ENCODE measurements around the gene TRPM5. TPM values are rescaled to one million over a fixed set of nuclear protein-coding genes. Genes with fewer than 3 reads are reported as not detected.

Gene TRPM5
- total and polyA plus RNA-seq, 4 donors: 0.05 TPM; not detected in 3

DNA sequence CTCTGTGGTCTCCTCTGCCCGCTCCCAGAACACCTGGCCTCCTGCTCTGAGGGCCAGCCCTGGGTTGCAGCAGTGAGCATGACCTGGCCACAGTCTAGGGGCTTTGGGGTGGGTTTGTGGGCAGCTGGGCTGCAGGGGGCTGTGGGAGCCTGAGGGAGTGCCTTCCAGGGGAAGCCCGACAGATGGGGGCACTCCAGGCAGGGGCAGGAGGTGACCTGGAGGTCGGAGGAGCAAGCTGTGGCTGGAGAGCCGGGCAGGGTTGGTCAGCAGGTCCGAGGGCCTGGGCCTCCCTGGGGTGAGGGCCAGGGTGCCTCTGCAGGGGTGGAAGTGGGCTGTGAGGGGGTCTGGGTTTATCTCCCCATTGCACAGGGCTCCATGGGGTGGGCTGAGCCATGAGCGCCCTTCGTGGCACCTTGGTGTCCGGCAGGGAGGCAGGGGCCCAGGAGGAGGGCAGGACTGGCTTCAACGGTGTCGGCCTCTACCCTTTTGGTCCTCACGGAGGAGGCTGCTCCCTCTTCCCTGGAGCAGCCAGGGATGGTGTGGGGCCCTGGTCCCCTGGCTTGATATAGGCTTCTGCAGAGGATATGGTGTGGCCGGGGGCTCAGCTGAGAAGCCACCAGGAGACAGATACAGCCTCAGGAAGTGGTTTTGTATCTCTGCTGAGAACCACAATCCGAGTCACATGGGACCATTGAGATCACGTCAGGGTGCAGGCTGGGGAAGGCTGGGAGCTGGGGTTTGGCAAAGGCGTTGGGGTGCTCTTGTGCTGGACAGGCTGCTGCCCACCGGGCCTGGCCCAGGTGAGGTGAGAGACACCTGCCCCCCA is 22.8 kb upstream of the TRPM5 start (continued):
- TF ChIP-seq, protein P1, sequence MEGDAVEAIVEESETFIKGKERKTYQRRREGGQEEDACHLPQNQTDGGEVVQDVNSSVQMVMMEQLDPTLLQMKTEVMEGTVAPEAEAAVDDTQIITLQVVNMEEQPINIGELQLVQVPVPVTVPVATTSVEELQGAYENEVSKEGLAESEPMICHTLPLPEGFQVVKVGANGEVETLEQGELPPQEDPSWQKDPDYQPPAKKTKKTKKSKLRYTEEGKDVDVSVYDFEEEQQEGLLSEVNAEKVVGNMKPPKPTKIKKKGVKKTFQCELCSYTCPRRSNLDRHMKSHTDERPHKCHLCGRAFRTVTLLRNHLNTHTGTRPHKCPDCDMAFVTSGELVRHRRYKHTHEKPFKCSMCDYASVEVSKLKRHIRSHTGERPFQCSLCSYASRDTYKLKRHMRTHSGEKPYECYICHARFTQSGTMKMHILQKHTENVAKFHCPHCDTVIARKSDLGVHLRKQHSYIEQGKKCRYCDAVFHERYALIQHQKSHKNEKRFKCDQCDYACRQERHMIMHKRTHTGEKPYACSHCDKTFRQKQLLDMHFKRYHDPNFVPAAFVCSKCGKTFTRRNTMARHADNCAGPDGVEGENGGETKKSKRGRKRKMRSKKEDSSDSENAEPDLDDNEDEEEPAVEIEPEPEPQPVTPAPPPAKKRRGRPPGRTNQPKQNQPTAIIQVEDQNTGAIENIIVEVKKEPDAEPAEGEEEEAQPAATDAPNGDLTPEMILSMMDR (IDR thresholded peaks at IDR 0.05; ENCODE audit: low read depth, low read length, missing input control): no peak
- TF ChIP-seq NR2F2 (IDR thresholded peaks at IDR 0.05) (no peak), HNF4A (conservative IDR thresholded peaks at IDR 0.05) (no peak)

DNA sequence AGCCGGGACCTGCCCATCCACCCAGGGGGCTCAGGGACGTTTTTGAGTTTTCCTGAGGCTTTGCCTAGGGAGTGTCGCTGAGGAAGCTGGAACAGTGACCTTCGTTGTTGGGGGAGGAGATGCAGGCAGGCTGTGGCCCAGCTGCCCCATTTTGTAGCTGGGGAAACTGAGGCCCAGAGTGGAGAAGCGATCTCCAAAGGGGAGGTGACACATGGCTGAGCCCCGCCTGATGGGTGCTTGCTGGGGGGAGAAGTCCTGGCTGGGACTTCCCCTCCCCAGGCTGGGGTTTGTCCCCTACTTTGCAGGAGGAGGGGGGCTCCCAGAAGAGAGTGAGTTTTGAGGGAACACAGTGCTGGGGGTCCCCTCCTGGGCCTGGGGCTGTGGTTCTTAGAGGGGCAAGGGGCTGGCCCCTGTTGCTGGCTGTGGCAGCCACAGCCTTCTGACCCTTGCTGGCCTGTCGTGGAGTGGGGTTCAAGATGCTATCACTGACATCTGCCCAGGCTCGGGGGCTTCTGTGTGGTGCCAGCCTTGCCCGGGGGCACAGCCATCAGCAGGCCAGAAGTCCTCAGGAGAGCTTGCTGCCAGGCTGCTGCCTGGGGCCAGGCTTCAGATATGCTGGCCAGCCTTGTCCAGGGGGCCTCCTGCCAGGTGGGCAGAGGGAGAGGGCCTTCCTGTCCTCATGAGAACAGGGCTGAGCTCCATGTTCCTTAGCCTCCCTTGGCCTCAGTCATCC is 21.9 kb upstream of the TRPM5 start:
- Histone ChIP-seq H3K27me3 (ENCODE audit: control insufficient read depth in 4 of 4, insufficient read depth in 4 of 4, low read length in 3 of 4) (no peaks in the 10 kb centered on the region), H3K9me3 (ENCODE audit: control insufficient read depth in 4 of 4, low read length in 3 of 4) (no peaks in the 10 kb centered on the region), H3K9ac (ENCODE audit: low read depth in 1 of 2, low read length in 2 of 2) (no peak overlapping the region), H3K27ac (ENCODE audit: low read depth in 1 of 2, low read length in 2 of 2) (no peak overlapping the region), H3K4me3 (ENCODE audit: low read depth in 1 of 3, low read length in 3 of 3) (no peak overlapping the region), H3K36me3 (ENCODE audit: control insufficient read depth in 4 of 4, insufficient read depth in 3 of 4, low read depth in 1 of 4, low read length in 3 of 4) (no peaks in the 10 kb centered on the region), H3K4me1 (ENCODE audit: control insufficient read depth in 4 of 4, insufficient read depth in 4 of 4, low read length in 3 of 4) (no peaks in the 10 kb centered on the region)
- TF ChIP-seq GABPA (IDR thresholded peaks at IDR 0.05 in 1 of 2, conservative IDR thresholded peaks at IDR 0.05 in 1 of 2): no peak
- TF ChIP-seq, protein P2, sequence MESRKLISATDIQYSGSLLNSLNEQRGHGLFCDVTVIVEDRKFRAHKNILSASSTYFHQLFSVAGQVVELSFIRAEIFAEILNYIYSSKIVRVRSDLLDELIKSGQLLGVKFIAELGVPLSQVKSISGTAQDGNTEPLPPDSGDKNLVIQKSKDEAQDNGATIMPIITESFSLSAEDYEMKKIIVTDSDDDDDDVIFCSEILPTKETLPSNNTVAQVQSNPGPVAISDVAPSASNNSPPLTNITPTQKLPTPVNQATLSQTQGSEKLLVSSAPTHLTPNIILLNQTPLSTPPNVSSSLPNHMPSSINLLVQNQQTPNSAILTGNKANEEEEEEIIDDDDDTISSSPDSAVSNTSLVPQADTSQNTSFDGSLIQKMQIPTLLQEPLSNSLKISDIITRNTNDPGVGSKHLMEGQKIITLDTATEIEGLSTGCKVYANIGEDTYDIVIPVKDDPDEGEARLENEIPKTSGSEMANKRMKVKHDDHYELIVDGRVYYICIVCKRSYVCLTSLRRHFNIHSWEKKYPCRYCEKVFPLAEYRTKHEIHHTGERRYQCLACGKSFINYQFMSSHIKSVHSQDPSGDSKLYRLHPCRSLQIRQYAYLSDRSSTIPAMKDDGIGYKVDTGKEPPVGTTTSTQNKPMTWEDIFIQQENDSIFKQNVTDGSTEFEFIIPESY (IDR thresholded peaks at IDR 0.05): no peak
- TF ChIP-seq, protein P3, sequence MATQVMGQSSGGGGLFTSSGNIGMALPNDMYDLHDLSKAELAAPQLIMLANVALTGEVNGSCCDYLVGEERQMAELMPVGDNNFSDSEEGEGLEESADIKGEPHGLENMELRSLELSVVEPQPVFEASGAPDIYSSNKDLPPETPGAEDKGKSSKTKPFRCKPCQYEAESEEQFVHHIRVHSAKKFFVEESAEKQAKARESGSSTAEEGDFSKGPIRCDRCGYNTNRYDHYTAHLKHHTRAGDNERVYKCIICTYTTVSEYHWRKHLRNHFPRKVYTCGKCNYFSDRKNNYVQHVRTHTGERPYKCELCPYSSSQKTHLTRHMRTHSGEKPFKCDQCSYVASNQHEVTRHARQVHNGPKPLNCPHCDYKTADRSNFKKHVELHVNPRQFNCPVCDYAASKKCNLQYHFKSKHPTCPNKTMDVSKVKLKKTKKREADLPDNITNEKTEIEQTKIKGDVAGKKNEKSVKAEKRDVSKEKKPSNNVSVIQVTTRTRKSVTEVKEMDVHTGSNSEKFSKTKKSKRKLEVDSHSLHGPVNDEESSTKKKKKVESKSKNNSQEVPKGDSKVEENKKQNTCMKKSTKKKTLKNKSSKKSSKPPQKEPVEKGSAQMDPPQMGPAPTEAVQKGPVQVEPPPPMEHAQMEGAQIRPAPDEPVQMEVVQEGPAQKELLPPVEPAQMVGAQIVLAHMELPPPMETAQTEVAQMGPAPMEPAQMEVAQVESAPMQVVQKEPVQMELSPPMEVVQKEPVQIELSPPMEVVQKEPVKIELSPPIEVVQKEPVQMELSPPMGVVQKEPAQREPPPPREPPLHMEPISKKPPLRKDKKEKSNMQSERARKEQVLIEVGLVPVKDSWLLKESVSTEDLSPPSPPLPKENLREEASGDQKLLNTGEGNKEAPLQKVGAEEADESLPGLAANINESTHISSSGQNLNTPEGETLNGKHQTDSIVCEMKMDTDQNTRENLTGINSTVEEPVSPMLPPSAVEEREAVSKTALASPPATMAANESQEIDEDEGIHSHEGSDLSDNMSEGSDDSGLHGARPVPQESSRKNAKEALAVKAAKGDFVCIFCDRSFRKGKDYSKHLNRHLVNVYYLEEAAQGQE (IDR thresholded peaks at IDR 0.05): no peak
- 82% methylated on average over 9 of the region's 9 CpGs for WGBS
- DNase-seq (ENCODE audit: low spot score): no peak

DNA sequence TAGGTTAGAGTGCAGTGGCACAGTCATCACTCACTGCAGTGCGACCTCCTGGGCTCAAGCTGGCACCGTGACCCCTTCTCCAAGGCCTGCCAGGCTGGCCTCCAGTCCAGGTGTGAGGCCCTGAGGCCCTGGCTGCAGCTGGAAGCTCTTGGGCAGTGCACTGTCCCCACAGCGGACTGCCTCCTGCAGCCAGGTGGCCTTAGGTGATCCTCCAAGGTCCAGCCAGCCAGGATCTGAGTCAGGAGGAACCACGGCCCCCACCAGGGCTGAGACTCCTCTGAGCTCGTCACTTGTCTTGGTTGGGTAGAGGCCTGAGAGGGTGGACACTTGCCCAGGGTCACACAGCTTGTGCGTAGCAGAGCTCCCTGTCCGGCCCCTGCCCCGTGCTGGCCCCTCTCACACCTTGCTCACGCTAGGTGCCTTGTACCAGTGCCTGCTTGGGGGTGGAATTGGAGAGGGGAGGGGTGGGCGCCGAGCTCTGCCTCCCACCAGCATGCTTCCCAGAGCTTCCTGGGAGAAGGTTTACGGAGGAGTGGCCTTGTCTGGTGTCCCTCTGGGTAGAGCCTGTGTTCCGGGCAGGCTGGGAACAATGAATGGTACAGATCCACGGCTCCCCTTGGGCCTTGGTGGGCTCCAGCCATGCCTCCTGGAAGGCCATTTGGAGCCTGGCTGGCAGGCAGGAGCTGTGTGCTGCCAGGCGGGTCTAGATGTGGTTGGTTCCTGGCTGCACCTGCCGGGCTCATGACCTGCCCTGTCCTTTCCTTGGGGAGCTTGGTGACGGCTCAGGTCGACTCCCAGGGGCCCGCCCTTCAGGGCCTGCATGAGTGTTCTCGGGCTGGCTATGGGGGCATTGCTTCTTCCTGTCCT is 21.1 kb upstream of the TRPM5 start:
- Histone ChIP-seq H3K4me1 (ENCODE audit: control insufficient read depth in 4 of 4, insufficient read depth in 4 of 4, low read length in 3 of 4) (no peaks in the 10 kb centered on the region), H3K36me3 (ENCODE audit: control insufficient read depth in 4 of 4, insufficient read depth in 3 of 4, low read depth in 1 of 4, low read length in 3 of 4) (no peaks in the 10 kb centered on the region), H3K27ac (ENCODE audit: low read depth in 1 of 2, low read length in 2 of 2) (no peak overlapping the region), H3K9me3 (ENCODE audit: control insufficient read depth in 4 of 4, low read length in 3 of 4) (no peaks in the 10 kb centered on the region), H3K27me3 (ENCODE audit: control insufficient read depth in 4 of 4, insufficient read depth in 4 of 4, low read length in 3 of 4) (no peaks in the 10 kb centered on the region), H3K4me3 (ENCODE audit: low read depth in 1 of 3, low read length in 3 of 3) (no peak overlapping the region), H3K9ac (ENCODE audit: low read depth in 1 of 2, low read length in 2 of 2) (no peak overlapping the region)
- DNase-seq (ENCODE audit: low spot score): no peak
- TF ChIP-seq SP1 (IDR thresholded peaks at IDR 0.05) (no peak), HNF4A (conservative IDR thresholded peaks at IDR 0.05) (no peak)
- TF ChIP-seq, protein P2 (IDR thresholded peaks at IDR 0.05): no peak
- WGBS: 89% methylated on average over 20 of the region's 20 CpGs

Measured in liver (tissue), 9 donors.